ENCODE measurements around the gene OLFML2A.
"Not testable (repeated sequence)": the region's sequence is repeated elsewhere in the genome, so short reads cannot be mapped to it uniquely, and the experiment has no call there.

OLFML2A gene

DNA sequence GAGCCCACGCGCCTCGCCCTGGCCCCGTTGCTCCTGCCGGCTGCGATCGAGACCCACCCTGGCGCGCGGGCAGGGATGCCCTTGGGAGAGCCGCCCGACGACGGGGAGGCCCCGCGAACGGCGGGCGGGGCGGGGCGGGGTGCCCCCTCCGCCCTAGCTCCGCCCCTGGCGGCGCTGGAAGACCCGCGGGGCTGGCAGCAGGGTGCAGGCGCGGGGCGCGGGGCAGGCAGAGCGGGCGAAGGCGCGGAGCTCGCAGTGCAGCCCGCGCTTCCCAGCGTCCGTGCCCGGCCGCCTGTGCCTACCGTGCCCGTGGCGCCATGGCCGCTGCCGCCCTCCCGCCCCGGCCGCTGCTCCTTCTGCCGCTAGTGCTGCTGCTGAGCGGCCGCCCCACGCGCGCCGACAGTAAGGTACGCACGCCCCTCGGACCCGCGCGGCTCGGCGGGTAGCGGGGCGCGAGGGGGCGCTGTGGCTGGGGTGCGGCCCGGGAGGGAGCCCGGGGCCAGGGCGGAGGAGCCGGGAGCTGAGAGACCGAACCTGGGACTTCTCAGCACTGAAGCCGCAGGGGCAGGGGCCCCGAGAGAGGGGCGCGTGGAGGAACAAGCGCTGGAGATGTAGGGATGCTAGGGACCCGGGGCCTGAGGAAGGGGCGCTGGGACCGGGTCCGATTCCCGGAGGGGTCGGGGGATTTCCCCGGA is at the start of gene OLFML2A:
OLFML2A (plus strand) TSS at position 180 of the 695 bp plus-strand sequence; CDS start at position 318, 138 bp downstream.
- Histone ChIP-seq H3K27ac (ENCODE audit: low read depth, low read length, poor library complexity, severe bottlenecking) (peak within 1 kb of the TSS; percentile 70), H3K9ac (ENCODE audit: low read length) (peak within 1 kb of the TSS; percentile 82), H3K4me1 (ENCODE audit: insufficient read depth, low read length, severe bottlenecking) (peaks cover 25% of the 10 kb centered on the region), H2AFZ (ENCODE audit: low read length) (no peak within 1 kb of the TSS), H3K9me3 (ENCODE audit: low read length) (no peaks in the 10 kb centered on the region), H3K36me3 (ENCODE audit: insufficient read depth, low read length) (no peaks in the 10 kb centered on the region), H3K27me3 (ENCODE audit: insufficient read depth, low read length) (no peaks in the 10 kb centered on the region), H3K9me2 (ENCODE audit: low read depth, low read length) (no peaks in the 10 kb centered on the region), H3K4me3 (ENCODE audit: low read depth, low read length, poor library complexity, severe bottlenecking) (peak within 1 kb of the TSS; percentile 67), H3K4me2 (ENCODE audit: low read length) (peak within 1 kb of the TSS; percentile 71), H3K79me2 (ENCODE audit: insufficient read depth, low read length) (no peaks in the 10 kb centered on the region), H4K20me1 (ENCODE audit: insufficient read depth, low read length) (no peaks in the 10 kb centered on the region), H3F3A (ENCODE audit: insufficient read depth, low read length) (no peaks in the 10 kb centered on the region)
- no peak for TF ChIP-seq EZH2 (IDR thresholded peaks at IDR 0.05; ENCODE audit: borderline replicate concordance, low read length)
- TF ChIP-seq, protein P1, sequence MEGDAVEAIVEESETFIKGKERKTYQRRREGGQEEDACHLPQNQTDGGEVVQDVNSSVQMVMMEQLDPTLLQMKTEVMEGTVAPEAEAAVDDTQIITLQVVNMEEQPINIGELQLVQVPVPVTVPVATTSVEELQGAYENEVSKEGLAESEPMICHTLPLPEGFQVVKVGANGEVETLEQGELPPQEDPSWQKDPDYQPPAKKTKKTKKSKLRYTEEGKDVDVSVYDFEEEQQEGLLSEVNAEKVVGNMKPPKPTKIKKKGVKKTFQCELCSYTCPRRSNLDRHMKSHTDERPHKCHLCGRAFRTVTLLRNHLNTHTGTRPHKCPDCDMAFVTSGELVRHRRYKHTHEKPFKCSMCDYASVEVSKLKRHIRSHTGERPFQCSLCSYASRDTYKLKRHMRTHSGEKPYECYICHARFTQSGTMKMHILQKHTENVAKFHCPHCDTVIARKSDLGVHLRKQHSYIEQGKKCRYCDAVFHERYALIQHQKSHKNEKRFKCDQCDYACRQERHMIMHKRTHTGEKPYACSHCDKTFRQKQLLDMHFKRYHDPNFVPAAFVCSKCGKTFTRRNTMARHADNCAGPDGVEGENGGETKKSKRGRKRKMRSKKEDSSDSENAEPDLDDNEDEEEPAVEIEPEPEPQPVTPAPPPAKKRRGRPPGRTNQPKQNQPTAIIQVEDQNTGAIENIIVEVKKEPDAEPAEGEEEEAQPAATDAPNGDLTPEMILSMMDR (IDR thresholded peaks at IDR 0.05; ENCODE audit: low read length) = peak; percentile 66

DNA sequence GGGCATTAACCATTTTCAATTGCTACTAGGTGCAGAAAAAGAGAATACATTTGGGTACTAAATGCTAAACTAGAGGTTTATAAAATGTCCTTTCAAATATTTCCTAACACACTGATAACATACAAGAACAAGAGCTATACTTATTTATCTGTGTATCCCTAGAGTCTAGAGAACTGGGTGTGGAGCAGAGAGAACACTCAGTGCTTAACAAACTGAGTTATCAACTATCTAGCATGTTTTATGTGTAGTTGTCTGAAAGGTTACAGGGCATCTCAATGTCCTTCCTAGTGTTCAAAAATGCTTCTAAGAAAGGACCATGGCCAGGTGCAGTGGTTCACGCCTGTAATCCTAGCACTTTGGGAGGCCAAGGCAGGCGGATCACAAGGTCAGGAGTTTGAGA is 46.2 kb upstream of the OLFML2A start:
- H4K20me1 ChIP-seq (ENCODE audit: insufficient read depth, low read length) = no peaks in the 10 kb centered on the region
- H3K27ac ChIP-seq (ENCODE audit: low read depth, low read length, poor library complexity, severe bottlenecking) = no peak overlapping the region
- no peaks in the 10 kb centered on the region for H3K27me3 ChIP-seq (ENCODE audit: insufficient read depth, low read length)
- H3K9me3 ChIP-seq (ENCODE audit: low read length) = peaks cover 5% of the 10 kb centered on the region; the same call in 1 of the 2 replicates
- TF ChIP-seq, protein P1 (IDR thresholded peaks at IDR 0.05; ENCODE audit: low read length) = no peak
- no peak for TF ChIP-seq EZH2 (IDR thresholded peaks at IDR 0.05; ENCODE audit: borderline replicate concordance, low read length)
- no peak overlapping the region for H3K4me3 ChIP-seq (ENCODE audit: low read depth, low read length, poor library complexity, severe bottlenecking)
- H3K4me1 ChIP-seq (ENCODE audit: insufficient read depth, low read length, severe bottlenecking) = peaks cover 29% of the 10 kb centered on the region
- no peak overlapping the region for H2AFZ ChIP-seq (ENCODE audit: low read length)
- H3K36me3 ChIP-seq (ENCODE audit: insufficient read depth, low read length) = peaks cover 13% of the 10 kb centered on the region; the same call in 1 of the 2 replicates
- H3K4me2 ChIP-seq (ENCODE audit: low read length) = no peak overlapping the region
- H3K9ac ChIP-seq (ENCODE audit: low read length) = no peak overlapping the region
- H3K9me2 ChIP-seq (ENCODE audit: low read depth, low read length) = no peaks in the 10 kb centered on the region
- H3K79me2 ChIP-seq (ENCODE audit: insufficient read depth, low read length) = no peaks in the 10 kb centered on the region
- no peaks in the 10 kb centered on the region for H3F3A ChIP-seq (ENCODE audit: insufficient read depth, low read length)

DNA sequence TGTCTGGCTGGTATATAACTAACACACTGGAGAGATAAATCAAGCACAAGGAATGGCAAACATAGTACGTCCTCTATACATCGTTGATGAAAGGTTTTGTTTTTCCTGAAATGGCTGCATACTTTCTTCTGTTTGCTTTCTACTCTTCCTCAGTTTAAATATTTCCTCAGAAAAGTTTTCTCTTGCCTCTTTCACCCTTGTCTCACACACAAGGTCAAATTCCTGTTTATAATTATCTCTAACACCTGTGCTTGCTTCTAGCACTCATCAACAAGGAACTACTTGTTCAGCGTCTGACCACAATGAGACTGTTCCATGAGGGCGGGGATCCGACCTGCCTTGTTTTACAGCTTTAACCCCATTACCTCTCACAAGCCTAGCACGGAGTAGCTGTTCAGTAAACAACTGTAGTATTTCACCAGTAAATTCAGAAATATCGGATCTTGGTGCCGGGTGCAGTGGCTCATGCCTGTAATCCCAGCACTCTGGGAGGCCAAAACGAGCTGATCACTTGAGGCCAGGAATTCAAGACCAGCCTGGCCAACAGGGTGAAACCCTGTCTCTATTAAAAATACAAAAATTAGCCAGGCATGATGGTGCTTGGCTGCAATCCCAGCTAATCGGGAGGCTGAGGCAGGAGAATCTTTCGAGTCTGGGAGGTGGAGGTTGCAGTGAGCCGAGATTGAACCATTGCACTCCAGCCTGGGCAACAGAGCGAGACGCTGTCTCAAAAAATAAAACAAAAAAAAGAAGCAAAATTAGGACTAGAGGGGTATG is 42.8 kb upstream of the OLFML2A start:
- Histone ChIP-seq H3K9me2 (ENCODE audit: low read depth, low read length) (no peaks in the 10 kb centered on the region), H3K9me3 (ENCODE audit: low read length) (peaks cover 5% of the 10 kb centered on the region; the same call in 1 of the 2 replicates), H3F3A (ENCODE audit: insufficient read depth, low read length) (no peaks in the 10 kb centered on the region), H3K27me3 (ENCODE audit: insufficient read depth, low read length) (no peaks in the 10 kb centered on the region), H3K9ac (ENCODE audit: low read length) (peak overlapping the region; percentile 42; the same call in 1 of the 2 replicates), H3K4me3 (ENCODE audit: low read depth, low read length, poor library complexity, severe bottlenecking) (peak overlapping the region; percentile 33), H3K27ac (ENCODE audit: low read depth, low read length, poor library complexity, severe bottlenecking) (peak overlapping the region; percentile 89), H3K79me2 (ENCODE audit: insufficient read depth, low read length) (no peaks in the 10 kb centered on the region), H4K20me1 (ENCODE audit: insufficient read depth, low read length) (no peaks in the 10 kb centered on the region), H3K4me1 (ENCODE audit: insufficient read depth, low read length, severe bottlenecking) (peaks cover 32% of the 10 kb centered on the region), H2AFZ (ENCODE audit: low read length) (peak overlapping the region; percentile 15; the same call in 1 of the 2 replicates), H3K4me2 (ENCODE audit: low read length) (peak overlapping the region; percentile 74), H3K36me3 (ENCODE audit: insufficient read depth, low read length) (peaks cover 13% of the 10 kb centered on the region; the same call in 1 of the 2 replicates)
- no peak for TF ChIP-seq EZH2 (IDR thresholded peaks at IDR 0.05; ENCODE audit: borderline replicate concordance, low read length)

- not testable (repeated sequence) for H3K9me3 ChIP-seq (ENCODE audit: low read length); H3K27me3 ChIP-seq (ENCODE audit: insufficient read depth, low read length); H3F3A ChIP-seq (ENCODE audit: insufficient read depth, low read length); H4K20me1 ChIP-seq (ENCODE audit: insufficient read depth, low read length); H3K79me2 ChIP-seq (ENCODE audit: insufficient read depth, low read length); H2AFZ ChIP-seq (ENCODE audit: low read length); H3K9me2 ChIP-seq (ENCODE audit: low read depth, low read length)
- peak overlapping the region; percentile 74 for H3K4me2 ChIP-seq (ENCODE audit: low read length)
- H3K36me3 ChIP-seq (ENCODE audit: insufficient read depth, low read length) = peaks cover 13% of the 10 kb centered on the region; the same call in 1 of the 2 replicates
- peaks cover 32% of the 10 kb centered on the region for H3K4me1 ChIP-seq (ENCODE audit: insufficient read depth, low read length, severe bottlenecking)
- H3K9ac ChIP-seq (ENCODE audit: low read length) = peak overlapping the region; percentile 42; the same call in 1 of the 2 replicates
- peak overlapping the region; percentile 89 for H3K27ac ChIP-seq (ENCODE audit: low read depth, low read length, poor library complexity, severe bottlenecking)
- peak overlapping the region; percentile 33 for H3K4me3 ChIP-seq (ENCODE audit: low read depth, low read length, poor library complexity, severe bottlenecking)
Observed at GRCh38 chr9:124734741-124735083, 42.2 kb upstream of the OLFML2A start.

All from OCI-LY1 (cell line).